ENCODE measurements around the gene SDR9C7.
"Not testable (repeated sequence)": the region's sequence is repeated elsewhere in the genome, so short reads cannot be mapped to it uniquely, and the experiment has no call there.

Gene SDR9C7

DNA sequence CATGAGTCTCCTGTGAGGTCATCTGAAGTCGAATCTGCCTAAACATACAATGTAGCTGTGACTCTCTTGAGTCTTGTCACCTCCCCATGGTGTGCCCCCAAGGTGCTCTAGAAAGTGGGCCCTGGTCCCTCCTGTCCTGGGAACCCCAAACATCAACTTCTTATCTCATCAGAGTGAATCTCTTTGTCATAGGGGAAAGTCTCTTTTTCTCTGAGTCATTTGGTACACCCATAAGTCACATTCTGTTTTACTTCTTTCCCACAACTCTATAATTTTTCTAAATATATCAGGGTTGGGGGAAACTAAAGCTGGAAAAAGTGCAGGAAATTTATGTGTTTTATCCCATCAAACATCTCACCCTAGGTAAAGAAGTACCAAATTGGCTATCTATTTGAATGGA, 12.9 kb downstream of the SDR9C7 start:
- Histone ChIP-seq H3K27me3 (replicated peaks; ENCODE audit: control insufficient read depth, insufficient read depth, low read length, poor library complexity, severe bottlenecking) (peaks cover 3% of the 10 kb centered on the region), H3K27ac (ENCODE audit: insufficient read depth, low read length, poor library complexity, severe bottlenecking) (no peak overlapping the region), H3K36me3 (ENCODE audit: control insufficient read depth, insufficient read depth, low read length) (no peaks in the 10 kb centered on the region), H3K9me3 (ENCODE audit: control insufficient read depth, low read length) (peaks cover 5% of the 10 kb centered on the region), H3K4me1 (ENCODE audit: control insufficient read depth, insufficient read depth, low read length, poor library complexity, severe bottlenecking) (no peaks in the 10 kb centered on the region), H3K4me3 (ENCODE audit: insufficient read depth, low read depth, low read length, poor library complexity, severe bottlenecking) (no peak overlapping the region)
- DNase-seq: no peak

GRCh38 chr12:56918139-56918538, 16.1 kb downstream of the SDR9C7 start:
- H3K4me1 ChIP-seq (ENCODE audit: control insufficient read depth, insufficient read depth, low read length, poor library complexity, severe bottlenecking); H3K27me3 ChIP-seq (replicated peaks; ENCODE audit: control insufficient read depth, insufficient read depth, low read length, poor library complexity, severe bottlenecking); H3K9me3 ChIP-seq (ENCODE audit: control insufficient read depth, low read length); H3K27ac ChIP-seq (ENCODE audit: insufficient read depth, low read length, poor library complexity, severe bottlenecking); DNase-seq; H3K36me3 ChIP-seq (ENCODE audit: control insufficient read depth, insufficient read depth, low read length); H3K4me3 ChIP-seq (ENCODE audit: insufficient read depth, low read depth, low read length, poor library complexity, severe bottlenecking): not testable (repeated sequence)

GRCh38 chr12:56916996-56917333, 17.2 kb downstream of the SDR9C7 start:
- Histone ChIP-seq H3K27me3 (replicated peaks; ENCODE audit: control insufficient read depth, insufficient read depth, low read length, poor library complexity, severe bottlenecking) (no peaks in the 10 kb centered on the region), H3K4me1 (ENCODE audit: control insufficient read depth, insufficient read depth, low read length, poor library complexity, severe bottlenecking) (no peaks in the 10 kb centered on the region), H3K9me3 (ENCODE audit: control insufficient read depth, low read length) (peaks cover 5% of the 10 kb centered on the region)

DNA sequence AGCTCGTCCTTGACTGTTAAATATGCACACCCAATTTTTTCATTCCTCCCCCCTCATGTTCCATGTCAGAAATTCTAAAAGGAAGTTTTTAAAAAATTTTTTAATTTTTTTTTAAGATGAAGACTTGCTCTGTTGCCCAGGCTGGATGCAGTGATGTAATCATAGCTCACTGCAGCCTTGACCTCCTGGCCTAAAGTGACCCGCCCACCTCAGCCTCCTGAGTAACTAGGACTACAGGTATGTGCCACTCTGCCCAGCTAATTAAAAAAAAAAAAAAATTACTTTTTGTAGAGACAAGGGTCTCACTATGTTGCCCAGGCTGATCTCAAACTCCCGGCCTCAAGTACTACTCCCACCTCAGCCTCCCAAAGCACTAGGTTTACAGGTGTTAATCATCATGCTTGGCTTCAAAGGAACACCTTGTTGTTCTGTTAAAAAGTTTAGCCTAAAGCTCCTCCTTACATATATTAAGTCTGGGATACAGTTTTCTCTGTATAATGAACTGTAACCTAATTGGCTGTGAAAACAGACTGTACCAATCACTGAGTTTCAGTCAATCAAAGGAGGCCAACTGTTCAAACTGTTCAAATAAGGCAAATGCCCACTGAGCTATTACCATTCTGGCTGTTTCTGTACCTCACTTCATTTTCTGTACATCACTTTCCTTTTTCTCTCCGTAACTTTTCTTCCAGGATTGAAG, 17.8 kb downstream of the SDR9C7 start:
- H3K27ac ChIP-seq (ENCODE audit: insufficient read depth, low read length, poor library complexity, severe bottlenecking): no peak overlapping the region
- H3K36me3 ChIP-seq (ENCODE audit: control insufficient read depth, insufficient read depth, low read length): no peaks in the 10 kb centered on the region
- no peak overlapping the region for H3K4me3 ChIP-seq (ENCODE audit: insufficient read depth, low read depth, low read length, poor library complexity, severe bottlenecking)
- H3K9me3 ChIP-seq (ENCODE audit: control insufficient read depth, low read length): peaks cover 5% of the 10 kb centered on the region
- no peaks in the 10 kb centered on the region for H3K4me1 ChIP-seq (ENCODE audit: control insufficient read depth, insufficient read depth, low read length, poor library complexity, severe bottlenecking)
- no peaks in the 10 kb centered on the region for H3K27me3 ChIP-seq (replicated peaks; ENCODE audit: control insufficient read depth, insufficient read depth, low read length, poor library complexity, severe bottlenecking)
- DNase-seq: no peak

More at GRCh38 chr12:56916996-56917333, 17.2 kb downstream of the SDR9C7 start:
- DNase-seq: no peak
- Histone ChIP-seq H3K4me3 (ENCODE audit: insufficient read depth, low read depth, low read length, poor library complexity, severe bottlenecking) (no peak overlapping the region), H3K27ac (ENCODE audit: insufficient read depth, low read length, poor library complexity, severe bottlenecking) (no peak overlapping the region), H3K36me3 (ENCODE audit: control insufficient read depth, insufficient read depth, low read length) (no peaks in the 10 kb centered on the region)

GRCh38 chr12:56914724-56915123, 19.5 kb downstream of the SDR9C7 start:
- no peaks in the 10 kb centered on the region for H3K27me3 ChIP-seq (replicated peaks; ENCODE audit: control insufficient read depth, insufficient read depth, low read length, poor library complexity, severe bottlenecking)
- H3K36me3 ChIP-seq (ENCODE audit: control insufficient read depth, insufficient read depth, low read length): no peaks in the 10 kb centered on the region
- H3K27ac ChIP-seq (ENCODE audit: insufficient read depth, low read length, poor library complexity, severe bottlenecking): no peak overlapping the region
- no peaks in the 10 kb centered on the region for H3K9me3 ChIP-seq (ENCODE audit: control insufficient read depth, low read length)
- H3K4me1 ChIP-seq (ENCODE audit: control insufficient read depth, insufficient read depth, low read length, poor library complexity, severe bottlenecking): no peaks in the 10 kb centered on the region
- no peak for DNase-seq
- no peak overlapping the region for H3K4me3 ChIP-seq (ENCODE audit: insufficient read depth, low read depth, low read length, poor library complexity, severe bottlenecking)

DNA sequence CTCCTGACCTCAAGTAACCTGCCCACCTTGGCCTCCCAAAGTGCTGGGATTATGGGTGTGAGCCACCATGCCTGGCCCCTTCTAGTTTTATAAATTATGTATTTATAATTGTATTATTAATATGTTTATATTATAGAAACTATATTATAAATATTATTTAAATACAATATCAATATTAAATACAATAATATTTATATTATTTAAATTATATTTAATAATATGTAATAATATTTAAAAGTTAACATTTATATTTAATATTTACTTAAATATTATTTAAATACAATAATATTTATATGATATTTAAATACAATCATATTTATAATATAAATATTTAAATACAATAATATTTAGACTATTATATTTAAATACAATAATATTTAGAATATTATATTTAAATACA, 20.0 kb downstream of the SDR9C7 start:
- Histone ChIP-seq H3K9me3 (ENCODE audit: control insufficient read depth, low read length) (no peaks in the 10 kb centered on the region), H3K36me3 (ENCODE audit: control insufficient read depth, insufficient read depth, low read length) (no peaks in the 10 kb centered on the region), H3K4me3 (ENCODE audit: insufficient read depth, low read depth, low read length, poor library complexity, severe bottlenecking) (no peak overlapping the region), H3K27me3 (replicated peaks; ENCODE audit: control insufficient read depth, insufficient read depth, low read length, poor library complexity, severe bottlenecking) (no peaks in the 10 kb centered on the region), H3K4me1 (ENCODE audit: control insufficient read depth, insufficient read depth, low read length, poor library complexity, severe bottlenecking) (no peaks in the 10 kb centered on the region), H3K27ac (ENCODE audit: insufficient read depth, low read length, poor library complexity, severe bottlenecking) (no peak overlapping the region)
- DNase-seq: no peak

GRCh38 chr12:56909403-56909802, 24.8 kb downstream of the SDR9C7 start:
- not testable (repeated sequence) for DNase-seq; H3K27me3 ChIP-seq (replicated peaks; ENCODE audit: control insufficient read depth, insufficient read depth, low read length, poor library complexity, severe bottlenecking); H3K4me3 ChIP-seq (ENCODE audit: insufficient read depth, low read depth, low read length, poor library complexity, severe bottlenecking); H3K9me3 ChIP-seq (ENCODE audit: control insufficient read depth, low read length); H3K4me1 ChIP-seq (ENCODE audit: control insufficient read depth, insufficient read depth, low read length, poor library complexity, severe bottlenecking); H3K27ac ChIP-seq (ENCODE audit: insufficient read depth, low read length, poor library complexity, severe bottlenecking); H3K36me3 ChIP-seq (ENCODE audit: control insufficient read depth, insufficient read depth, low read length)

DNA sequence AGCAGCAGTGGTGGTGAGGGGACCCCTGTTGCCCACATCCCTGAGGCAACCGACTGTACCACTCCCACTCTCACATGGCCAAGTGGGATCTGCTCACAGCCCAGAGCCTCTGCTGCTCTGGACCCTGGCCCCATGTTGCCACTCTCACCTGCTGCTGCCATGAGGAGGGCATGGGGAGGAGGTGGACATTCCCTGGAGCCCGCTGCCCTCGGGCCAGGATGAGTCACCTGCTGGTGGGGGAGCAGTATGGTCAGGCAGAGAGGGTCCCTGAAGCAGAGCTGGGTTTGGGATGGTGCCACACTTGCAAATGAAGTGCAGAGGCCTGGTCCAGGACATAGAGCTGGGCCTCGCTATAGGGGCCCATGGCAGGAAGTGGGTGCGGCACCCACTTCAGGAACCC, 26.1 kb downstream of the SDR9C7 start:
- Histone ChIP-seq H3K36me3 (ENCODE audit: control insufficient read depth, insufficient read depth, low read length) (no peaks in the 10 kb centered on the region), H3K9me3 (ENCODE audit: control insufficient read depth, low read length) (no peaks in the 10 kb centered on the region), H3K27ac (ENCODE audit: insufficient read depth, low read length, poor library complexity, severe bottlenecking) (no peak overlapping the region), H3K4me3 (ENCODE audit: insufficient read depth, low read depth, low read length, poor library complexity, severe bottlenecking) (no peak overlapping the region), H3K4me1 (ENCODE audit: control insufficient read depth, insufficient read depth, low read length, poor library complexity, severe bottlenecking) (no peaks in the 10 kb centered on the region), H3K27me3 (replicated peaks; ENCODE audit: control insufficient read depth, insufficient read depth, low read length, poor library complexity, severe bottlenecking) (no peaks in the 10 kb centered on the region)
- DNase-seq: no peak

DNA sequence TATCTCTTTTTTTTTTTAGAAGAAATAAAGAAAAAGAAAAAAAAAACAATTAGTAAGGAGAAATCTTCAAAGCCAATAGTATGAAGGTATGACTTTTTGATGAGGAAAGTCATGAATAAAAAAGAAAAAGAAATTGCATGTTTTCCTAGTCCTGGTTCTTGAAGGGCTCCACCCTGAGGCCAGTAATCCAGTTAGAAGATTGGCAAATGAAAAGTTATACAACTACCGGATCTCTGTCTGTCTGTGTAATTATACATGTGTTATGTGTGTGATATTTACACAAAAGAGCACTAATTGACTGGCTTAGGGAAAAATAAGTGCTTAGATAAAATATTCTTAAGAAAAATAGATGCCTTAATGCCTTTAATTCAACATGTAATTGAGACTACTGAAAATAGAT, 28.4 kb downstream of the SDR9C7 start:
- DNase-seq: no peak
- Histone ChIP-seq H3K4me3 (ENCODE audit: insufficient read depth, low read depth, low read length, poor library complexity, severe bottlenecking) (no peak overlapping the region), H3K36me3 (ENCODE audit: control insufficient read depth, insufficient read depth, low read length) (no peaks in the 10 kb centered on the region), H3K9me3 (ENCODE audit: control insufficient read depth, low read length) (peaks cover 4% of the 10 kb centered on the region), H3K27ac (ENCODE audit: insufficient read depth, low read length, poor library complexity, severe bottlenecking) (no peak overlapping the region), H3K4me1 (ENCODE audit: control insufficient read depth, insufficient read depth, low read length, poor library complexity, severe bottlenecking) (no peaks in the 10 kb centered on the region), H3K27me3 (replicated peaks; ENCODE audit: control insufficient read depth, insufficient read depth, low read length, poor library complexity, severe bottlenecking) (no peaks in the 10 kb centered on the region)

GRCh38 chr12:56903374-56903773, 30.8 kb downstream of the SDR9C7 start:
- no peak overlapping the region for H3K4me3 ChIP-seq (ENCODE audit: insufficient read depth, low read depth, low read length, poor library complexity, severe bottlenecking)
- H3K4me1 ChIP-seq (ENCODE audit: control insufficient read depth, insufficient read depth, low read length, poor library complexity, severe bottlenecking): no peaks in the 10 kb centered on the region
- DNase-seq: no peak
- peaks cover 9% of the 10 kb centered on the region for H3K9me3 ChIP-seq (ENCODE audit: control insufficient read depth, low read length)
- no peaks in the 10 kb centered on the region for H3K27me3 ChIP-seq (replicated peaks; ENCODE audit: control insufficient read depth, insufficient read depth, low read length, poor library complexity, severe bottlenecking)
- H3K27ac ChIP-seq (ENCODE audit: insufficient read depth, low read length, poor library complexity, severe bottlenecking): no peak overlapping the region
- H3K36me3 ChIP-seq (ENCODE audit: control insufficient read depth, insufficient read depth, low read length): no peaks in the 10 kb centered on the region

Measured in effector memory CD4-positive, alpha-beta T cell (primary cell).